DMS114 treated with DMSO at 0.1 percent for 48 hours (cell line): ENCODE results near the gene PHLDB3.
A peak's percentile ranks its signal among the peaks of the same experiment; 100 is the strongest.

Experiments
- DNase-seq: peaks from one replicate; lab custom pipeline; 2025; ENCODE audit not compliant: unreplicated experiment; lab: John Stamatoyannopoulos, UW

PHLDB3 gene

DNA sequence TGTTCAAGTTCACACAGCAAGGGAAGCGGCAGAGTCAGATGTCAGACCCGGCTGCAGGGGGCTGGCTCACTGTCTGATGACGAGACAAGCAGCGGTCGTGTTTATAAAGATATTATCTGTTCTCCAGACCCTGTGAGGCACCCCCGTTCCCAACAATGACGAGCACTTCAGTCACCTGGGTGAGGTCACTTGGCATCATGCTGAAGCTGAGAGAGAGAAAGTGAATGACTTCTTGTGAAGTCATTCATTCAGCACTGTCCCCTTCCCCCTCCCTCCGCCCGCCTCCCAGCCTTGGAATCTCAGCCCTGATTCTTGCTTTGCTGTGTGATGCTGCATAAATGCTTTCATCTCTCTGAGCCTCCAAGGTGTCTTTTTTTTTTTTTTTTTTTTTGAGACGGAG is 34.3 kb downstream of the PHLDB3 start:
- DNase-seq = no peak

DNA sequence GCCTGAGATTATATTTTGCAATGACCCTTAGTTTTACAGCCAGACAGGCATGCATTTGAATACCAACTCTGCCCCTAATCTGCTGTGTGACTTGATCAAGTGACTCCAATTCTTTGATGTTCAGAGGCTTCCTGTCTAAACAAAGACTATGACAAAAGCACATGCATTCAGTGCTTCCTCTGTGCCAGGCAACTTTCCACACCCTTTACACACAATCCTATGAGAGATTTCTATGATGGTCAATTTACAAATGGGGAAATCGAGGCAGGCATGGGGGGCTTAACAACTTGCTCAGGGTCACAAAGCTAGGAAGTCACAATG is 35.4 kb downstream of the PHLDB3 start:
- no peak for DNase-seq

DNA sequence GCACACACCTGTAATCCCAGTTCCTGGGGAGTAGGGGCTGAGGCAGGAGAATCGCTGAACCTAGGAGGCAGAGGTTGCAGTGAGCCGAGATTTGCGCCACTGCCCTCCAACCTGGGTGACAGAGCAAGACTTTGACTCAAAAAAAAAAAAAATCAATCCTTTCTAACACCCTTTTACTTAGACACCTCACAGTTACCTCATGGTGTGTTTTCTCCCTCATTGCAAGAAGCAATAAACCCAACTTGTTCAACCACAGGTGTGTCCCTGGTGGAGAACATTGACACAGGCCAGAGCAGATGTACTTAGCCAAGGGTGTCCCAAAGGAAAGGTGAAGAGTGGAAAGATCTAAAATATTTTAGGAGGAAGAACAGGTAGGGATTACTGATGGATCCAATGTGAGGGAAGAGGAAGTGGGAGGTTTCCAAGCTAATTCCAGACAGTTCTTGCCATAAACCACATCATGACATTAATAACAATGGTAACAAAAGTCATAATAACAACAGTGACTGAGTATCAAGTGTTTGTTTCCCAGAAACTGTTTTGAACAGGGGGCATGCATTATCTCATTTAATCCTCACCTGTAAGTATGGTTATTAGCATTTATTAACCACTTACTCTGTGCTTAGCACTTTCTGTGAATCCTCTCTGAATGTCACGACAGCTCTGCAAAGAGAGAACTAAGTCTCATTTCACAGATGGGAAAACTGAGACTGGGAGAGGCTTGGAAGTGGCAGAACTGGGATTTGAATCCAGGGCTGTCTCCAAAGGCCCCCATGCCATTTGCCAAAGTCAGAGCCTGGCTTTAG is 36.0 kb downstream of the PHLDB3 start:
- DNase-seq = no peak

DNA sequence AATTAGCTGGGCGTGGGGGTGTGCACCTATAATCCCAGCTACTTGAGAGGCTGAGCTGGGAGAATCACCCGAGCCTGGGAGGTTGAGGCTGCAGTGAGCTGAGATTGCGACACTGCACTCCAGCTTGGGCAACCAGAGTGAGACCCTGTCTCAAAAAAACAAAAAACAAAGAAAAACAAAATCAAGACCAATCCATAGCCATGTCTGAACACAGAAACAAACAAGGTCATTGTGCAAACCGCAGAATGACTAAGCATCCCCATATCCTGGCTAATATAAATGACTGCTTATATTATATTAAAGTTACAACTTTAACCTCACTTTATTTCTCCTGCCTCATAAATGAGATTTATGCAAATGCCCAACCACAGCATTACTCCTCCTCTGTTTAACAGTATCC is 36.8 kb downstream of the PHLDB3 start:
- no peak for DNase-seq

DNA sequence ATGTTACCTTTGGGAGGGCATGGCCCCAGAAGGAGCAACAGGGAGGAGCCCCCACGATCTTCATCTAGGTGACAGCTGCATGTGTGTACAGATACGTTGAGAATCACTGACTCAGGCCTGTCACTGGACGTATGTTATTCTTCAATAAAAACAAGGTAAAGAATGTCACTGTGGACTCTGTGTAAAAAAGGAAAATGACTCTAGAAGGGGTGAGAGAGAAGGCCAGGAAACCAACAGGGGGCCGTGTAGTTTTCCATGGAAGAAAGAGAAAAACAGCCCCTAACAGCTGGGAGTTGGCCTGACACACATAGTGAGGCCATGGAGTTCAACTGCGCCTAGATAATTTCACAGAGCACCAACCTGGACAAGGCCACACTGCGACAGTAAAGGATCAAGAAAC is 37.3 kb downstream of the PHLDB3 start:
- DNase-seq = no peak

DNA sequence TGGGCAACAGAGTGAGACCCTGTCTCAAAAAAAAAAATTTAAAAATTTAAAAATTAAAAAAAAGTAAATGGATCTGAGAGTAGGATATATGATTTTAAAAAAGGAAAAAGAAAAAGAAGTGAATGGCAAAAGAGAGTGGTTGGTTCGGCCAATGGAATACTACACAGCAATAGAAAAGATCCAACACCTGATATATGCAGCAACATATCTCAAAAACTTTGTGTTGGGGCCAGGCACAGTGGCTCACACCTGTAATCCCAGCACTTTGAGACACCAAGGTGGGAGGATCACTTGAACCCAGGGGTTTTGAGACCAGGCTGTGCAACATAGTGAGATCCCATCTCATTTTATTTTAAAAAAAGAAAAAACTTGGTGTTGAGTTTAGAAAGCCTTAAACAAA is 37.8 kb downstream of the PHLDB3 start:
- DNase-seq = no peak

DNA sequence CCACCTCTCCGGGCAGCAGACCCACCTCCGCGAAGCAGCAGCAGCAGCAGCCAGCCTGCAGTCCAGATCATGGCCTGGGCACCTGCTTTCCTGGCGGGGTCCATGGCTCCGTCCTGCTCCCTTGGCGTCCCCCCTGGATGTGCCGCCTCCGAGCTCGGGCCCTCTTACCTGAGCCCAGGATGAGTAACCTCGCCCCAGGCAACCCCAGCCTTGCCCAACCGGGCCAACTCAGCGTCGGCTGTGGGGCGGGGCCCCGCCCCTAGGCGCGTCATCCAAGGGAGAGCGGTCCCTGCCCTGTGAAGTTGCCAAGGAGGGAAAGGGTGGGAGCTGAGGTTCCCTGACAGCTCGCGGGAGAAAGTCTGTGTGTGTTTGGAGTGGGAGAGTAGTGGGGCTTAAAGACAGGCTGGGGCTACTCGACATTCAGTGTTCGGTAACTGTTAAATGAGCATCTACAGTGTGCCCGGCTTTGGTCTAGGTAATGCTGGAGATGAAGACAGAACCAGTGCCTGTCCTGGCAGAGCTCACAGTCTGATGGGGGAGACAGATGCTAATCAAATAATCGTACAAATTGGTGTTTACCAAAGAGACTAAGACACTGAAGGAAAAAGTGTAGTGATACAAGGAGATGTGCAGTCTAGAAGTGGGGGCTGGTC is 39.0 kb downstream of the PHLDB3 start, which contains the start of gene LYPD3:
TSS of gene LYPD3 (minus strand) at position 141 of the 653 bp plus-strand sequence. CDS start at position 104, 37 bp downstream.
- DNase-seq = no peak

DNA sequence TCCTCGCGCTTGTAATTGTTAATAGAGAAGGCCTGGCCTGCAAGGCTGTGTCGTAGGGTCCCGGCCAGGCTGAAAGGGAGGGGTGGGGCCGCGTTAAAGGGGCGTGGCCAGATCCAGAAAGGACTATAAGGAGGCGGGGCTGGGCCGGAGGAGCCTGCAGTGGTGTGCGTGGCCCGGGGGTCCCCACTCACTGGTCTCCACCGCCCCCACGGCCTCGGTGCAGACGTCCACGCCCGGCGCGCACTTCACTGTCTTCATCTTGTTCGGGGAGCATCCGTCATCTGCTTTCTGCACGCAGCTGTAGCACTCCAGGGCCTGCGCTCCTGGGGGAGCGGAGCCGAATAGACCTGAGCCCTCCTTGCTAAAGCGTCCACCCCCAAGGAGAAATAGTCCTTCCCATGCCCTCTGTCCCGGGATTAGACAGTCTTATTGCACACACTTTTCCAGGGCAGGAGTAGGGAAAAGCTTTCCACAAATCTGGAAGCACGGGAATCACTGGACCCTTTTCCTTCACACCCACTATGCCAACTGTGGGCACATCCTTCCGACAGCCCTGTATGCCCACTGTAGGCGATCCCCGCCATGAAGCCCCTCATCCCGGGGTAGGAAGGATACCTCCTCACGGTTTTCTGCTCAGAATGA is 40.3 kb downstream of the PHLDB3 start:
- no peak for DNase-seq

DNA sequence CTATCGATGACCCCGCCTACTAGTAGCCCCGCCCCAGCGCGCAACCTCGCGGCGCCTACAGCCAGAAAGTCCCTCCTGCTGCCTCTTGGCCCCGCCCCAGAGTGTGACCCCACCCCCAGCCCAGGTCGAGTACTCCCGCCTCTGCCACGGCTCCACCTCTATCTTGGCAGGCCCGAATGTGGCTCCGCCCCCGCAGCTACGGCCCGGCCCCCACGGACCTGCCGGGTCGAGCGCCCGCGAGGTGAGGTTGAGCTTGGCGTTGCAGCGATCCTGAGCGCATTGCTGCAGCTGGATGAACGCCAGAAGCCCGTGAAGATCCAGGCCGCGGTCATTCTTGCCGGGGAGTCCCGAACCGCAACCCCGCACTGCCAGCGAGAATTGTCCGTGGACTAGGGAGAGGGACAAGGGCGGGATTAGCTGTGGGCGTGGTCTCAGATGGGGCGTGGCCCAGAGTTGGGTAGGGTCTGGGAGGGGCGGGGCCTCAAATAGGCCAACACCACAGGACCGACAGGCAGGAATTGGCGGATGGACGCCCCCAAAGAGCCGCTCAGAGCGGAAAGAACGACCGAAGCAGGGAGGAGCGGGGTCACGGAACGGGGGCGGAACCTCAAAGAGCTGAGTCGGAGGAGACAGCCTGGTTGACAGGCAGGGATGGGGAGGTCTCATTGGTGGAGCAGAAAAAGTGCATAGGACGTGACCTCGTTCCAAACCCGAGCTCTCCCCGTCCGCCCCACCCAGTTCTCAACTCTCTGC is 41.0 kb downstream of the PHLDB3 start:
- DNase-seq = peak; percentile 89

DNA sequence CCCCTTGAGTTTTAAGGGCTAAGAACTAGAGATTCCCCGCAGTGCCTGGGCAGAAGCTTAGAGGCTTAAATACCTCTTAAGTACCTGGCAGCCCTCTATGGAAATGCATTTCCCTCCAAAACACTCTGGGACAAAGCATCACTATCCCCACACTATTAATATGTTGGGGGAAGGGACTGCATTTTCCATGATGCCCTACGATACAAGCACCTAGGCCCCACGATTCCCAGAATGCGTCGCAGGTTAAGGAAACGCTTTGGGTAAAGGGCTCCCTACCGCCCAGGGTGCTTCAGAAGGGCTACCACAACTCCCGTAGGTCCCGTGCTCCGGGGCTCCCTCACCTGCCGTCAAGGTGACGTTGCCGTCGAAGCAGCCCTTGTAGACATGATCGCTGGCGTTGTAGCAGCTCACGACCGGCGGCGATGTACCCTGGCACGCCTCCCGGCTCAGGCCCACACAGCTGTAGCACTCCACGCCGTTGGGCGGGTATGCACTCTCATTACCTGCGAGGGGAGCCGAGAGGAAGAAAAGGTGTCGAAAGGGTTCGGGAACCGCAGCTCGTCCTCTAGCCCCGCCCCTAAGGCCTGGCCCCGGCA is 41.7 kb downstream of the PHLDB3 start:
- no peak for DNase-seq

DNA sequence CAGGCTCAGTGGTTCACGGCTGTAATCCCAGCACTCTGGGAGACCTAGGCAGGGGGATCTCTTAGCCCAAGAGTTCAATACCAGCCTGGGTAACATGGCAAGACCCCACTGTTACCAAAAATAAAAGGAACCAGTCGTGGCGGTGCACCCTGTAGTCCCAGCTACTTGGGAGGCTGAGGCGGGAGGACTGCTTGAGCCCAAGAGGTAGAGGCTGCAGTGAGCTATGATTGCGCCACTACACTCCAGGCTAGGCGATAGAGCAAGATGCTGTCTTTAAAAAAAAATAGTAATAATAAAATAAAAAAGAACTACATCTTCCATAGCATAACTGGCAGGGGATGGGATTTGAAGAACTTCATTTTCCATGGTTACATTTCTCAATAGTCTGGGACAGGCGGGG is 42.2 kb downstream of the PHLDB3 start:
- no peak for DNase-seq

DNA sequence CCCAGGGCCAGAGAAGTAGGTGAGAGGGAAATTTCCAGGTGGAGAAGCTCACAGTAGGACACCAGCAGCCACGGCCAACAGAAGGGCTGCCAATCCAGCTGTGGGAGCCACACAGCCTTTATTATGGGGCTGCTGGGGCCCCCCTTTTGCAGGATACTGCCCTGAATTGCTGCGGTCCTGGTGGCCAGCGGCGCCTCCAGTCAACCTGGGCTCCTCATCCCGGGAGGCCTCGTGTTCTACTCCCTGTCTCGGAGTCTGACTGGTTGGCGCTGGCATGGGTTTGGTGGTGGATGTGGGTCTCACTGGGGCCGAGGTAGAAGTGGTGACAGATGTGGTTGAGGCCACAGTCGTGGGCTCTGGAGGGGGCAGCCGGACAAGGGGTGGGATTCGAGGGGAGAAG is 43.2 kb downstream of the PHLDB3 start:
- DNase-seq = no peak

DNA sequence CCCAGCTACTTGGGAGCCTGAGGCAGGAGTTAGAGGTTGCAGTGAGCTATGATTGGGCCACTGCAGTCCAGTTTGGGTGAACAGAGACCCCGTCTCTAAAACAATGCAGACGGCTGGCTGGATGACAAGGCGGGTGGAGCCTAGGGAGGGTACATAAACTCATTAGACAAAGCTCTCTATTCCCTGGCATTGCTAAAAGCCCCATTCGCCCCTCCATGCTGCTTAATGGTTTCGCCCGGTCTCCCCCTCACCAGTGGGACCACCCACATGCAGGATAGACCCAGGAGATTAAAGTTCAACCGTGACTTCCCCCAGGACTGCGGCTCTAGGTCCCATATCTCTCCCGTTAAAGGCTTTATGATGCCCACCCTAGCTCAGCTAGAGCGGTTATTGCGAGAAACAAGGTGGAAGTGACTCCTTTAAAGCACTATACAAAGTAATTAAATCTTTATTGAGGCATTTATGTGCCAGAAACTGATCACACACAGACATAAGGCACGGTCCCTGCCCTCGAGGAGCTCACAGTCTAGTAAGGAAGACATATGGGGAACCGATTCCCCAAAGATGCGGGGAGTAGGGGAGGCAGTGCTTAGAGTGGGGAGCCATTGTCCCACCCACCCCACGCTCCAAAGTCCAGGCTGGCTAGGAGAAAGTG is 44.1 kb downstream of the PHLDB3 start:
- DNase-seq = no peak

DNA sequence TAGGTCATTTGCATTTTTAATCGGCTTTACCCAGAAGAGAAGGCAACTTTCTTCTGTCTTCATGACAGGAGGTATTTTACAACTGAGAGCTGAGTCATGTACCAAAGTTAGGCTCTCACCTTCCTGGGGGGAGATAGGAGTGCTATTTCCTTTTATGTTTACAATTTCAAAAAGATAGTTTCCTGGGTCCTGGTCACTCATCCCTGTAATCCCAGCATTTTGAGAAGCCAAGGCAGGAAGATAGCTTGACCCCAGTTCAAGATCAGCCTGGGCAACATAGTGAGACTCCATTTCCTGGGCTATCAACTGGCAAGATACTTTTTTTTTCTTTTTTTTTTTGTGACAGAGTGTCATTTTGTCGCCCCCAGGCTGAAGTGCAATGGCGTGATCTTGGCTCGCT is 46.7 kb downstream of the PHLDB3 start:
- DNase-seq = no peak

DNA sequence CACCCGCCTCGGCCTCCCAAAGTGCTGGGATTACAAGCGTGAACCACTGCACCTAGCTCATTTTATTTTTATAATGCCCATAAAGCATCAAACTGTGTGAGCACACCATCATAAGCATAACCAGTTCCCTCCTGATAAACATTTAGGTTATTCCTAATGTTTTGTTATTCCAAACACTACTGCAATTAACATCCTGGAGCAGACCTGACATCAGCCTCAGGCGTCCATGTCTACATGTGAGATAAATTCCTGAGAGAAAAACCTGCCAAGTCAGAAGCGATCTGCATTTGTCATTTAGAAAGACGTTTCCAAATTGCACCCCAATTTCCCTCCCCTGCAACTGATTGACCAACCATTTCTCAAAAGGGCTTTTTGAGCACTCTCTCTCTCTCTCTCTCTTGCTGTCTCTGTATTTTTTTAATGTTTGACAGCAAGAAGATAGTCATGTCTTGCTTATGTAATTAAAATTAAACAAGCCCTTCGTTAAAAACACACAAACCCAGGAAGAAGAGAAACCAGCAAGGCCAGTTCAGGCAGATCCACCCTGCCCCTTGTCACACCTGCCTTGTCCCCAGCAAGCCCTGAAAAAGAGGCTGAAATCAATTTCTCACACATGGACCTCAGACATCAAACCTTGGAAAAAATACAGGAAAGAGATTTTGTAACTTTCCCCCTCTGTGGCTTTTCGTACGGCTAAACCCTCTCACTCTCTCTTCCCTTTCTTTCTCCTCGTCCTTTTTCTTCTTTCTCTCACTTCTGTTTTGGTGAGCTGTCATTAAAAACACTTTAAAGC is 49.0 kb downstream of the PHLDB3 start:
- DNase-seq = no peak

DNA sequence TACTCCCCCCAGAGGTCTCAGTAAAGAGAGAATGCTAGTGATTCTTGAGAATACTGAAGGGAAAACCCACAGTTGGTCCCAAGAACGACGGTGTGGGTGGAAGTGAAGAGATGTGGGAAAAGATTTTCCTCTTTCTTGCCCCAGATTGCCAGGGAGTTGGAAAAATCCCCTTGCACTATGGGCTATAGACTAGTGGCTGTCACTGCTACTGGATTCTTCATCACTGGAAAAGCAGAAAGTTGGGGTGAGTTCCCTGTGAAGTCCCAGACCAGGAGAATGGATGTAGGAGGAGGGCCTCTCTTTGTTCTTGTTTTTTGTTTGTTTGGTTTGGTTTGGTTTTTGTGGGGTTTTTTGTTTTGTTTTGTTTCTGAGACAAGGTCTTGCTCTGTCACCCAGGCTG is 50.5 kb downstream of the PHLDB3 start:
- DNase-seq = no peak

DNA sequence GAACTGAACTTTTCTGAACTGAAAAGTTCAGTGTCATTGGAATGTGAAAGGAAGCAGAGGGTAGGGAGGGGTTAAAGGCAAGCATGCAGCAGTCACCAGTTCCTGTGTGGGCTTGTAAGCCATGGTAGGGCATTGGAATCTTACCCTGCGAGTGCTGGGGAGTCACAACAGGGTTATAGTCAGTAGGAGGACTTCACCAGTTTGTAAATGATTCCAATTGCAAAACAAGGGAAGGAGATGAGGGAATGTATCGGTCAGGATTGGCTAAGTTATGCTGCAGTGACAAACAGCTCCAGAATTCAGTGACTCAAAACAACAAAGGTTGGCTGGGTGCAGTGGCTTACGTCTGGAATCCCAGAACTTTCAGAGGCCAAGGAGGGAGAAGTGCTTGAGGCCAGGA is 52.0 kb downstream of the PHLDB3 start:
- no peak for DNase-seq

DNA sequence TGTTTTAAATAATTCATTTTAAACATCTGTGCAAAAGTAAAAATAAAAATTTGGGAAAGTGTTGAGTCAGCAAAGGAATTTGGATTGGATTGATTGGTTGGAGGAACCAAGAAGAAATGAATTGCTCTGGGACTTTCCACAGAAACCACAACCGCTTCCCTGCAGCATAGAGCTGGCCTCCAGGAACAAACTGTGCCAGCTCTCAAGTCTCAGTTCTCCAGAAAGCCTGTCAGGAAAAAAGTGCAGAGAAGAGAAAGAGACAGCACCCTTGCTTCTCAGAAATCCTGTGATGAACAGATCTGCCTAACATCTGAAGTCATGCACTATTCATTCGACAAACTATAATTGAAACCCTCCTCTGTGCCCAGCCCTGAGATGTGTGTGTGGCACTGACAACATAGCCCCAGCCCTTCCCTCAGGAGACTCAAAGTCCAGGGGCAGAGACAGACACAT is 54.0 kb downstream of the PHLDB3 start:
- no peak for DNase-seq

DNA sequence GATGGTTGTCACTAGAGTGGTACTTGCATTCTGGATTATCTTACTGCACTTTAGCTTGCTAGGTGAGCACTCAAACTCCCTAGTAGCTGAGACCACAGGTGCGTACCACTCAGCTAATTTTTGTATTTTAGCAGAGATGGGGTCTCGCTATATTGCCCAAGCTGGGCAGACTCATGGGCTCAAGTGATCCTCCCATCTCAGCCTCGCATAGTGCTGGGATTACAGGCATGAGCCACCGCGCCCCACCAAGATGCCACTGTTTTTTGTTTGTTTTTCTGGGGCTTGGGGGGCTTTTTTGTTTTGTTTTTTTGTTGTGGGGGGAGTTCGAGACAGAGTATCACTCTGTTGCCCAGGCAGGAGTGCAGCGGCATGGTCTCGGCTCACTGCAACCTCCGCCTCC is 56.9 kb downstream of the PHLDB3 start:
- DNase-seq = no peak
